GM18868 (cell line): ENCODE results near the gene WDR70.
"Not testable (repeated sequence)": the region's sequence is repeated elsewhere in the genome, so short reads cannot be mapped to it uniquely, and the experiment has no call there.

ENCODE experiments used
- ATAC-seq: cut with Tn5 transposase; IDR thresholded peaks from one replicate; pipeline ENCODE4 v1.9.1; 2021; ENCODE audit warnings: mild to moderate bottlenecking, moderate library complexity; ENCODE audit not compliant: unreplicated experiment

WDR70 gene

GRCh38 chr5:37568018-37568753, 189.1 kb downstream of the WDR70 start:
- ATAC-seq = no peak

- ATAC-seq = no peak
Observed at GRCh38 chr5:37568893-37569292, 189.8 kb downstream of the WDR70 start.

- no peak for ATAC-seq
Observed at GRCh38 chr5:37569466-37569865, 190.3 kb downstream of the WDR70 start.

GRCh38 chr5:37570597-37570996, 191.5 kb downstream of the WDR70 start:
- ATAC-seq = no peak

GRCh38 chr5:37571985-37572384, 192.9 kb downstream of the WDR70 start:
- no peak for ATAC-seq

- no peak for ATAC-seq
Observed at GRCh38 chr5:37575541-37576489, 196.7 kb downstream of the WDR70 start.

- ATAC-seq = no peak
Observed at GRCh38 chr5:37576552-37576951, 197.4 kb downstream of the WDR70 start.

- no peak for ATAC-seq
Observed at GRCh38 chr5:37578176-37578575, 199.1 kb downstream of the WDR70 start.

GRCh38 chr5:37580106-37580505, 201.0 kb downstream of the WDR70 start:
- no peak for ATAC-seq

GRCh38 chr5:37582202-37582601, 203.1 kb downstream of the WDR70 start:
- no peak for ATAC-seq

GRCh38 chr5:37593292-37593691, 214.2 kb downstream of the WDR70 start:
- ATAC-seq = not testable (repeated sequence)

- ATAC-seq = not testable (repeated sequence)
Observed at GRCh38 chr5:37594864-37595263, 215.7 kb downstream of the WDR70 start.

GRCh38 chr5:37598733-37599132, 219.6 kb downstream of the WDR70 start:
- ATAC-seq = no peak

- no peak for ATAC-seq
Observed at GRCh38 chr5:37601163-37601562, 222.0 kb downstream of the WDR70 start.

- ATAC-seq = no peak
Observed at GRCh38 chr5:37603072-37603471, 224.0 kb downstream of the WDR70 start.

GRCh38 chr5:37604290-37604689, 225.2 kb downstream of the WDR70 start:
- no peak for ATAC-seq

GRCh38 chr5:37606148-37606547, 227.0 kb downstream of the WDR70 start:
- ATAC-seq = no peak

GRCh38 chr5:37606632-37607248, 227.6 kb downstream of the WDR70 start:
- no peak for ATAC-seq

- ATAC-seq = no peak
Observed at GRCh38 chr5:37615184-37615583, 236.1 kb downstream of the WDR70 start.

- no peak for ATAC-seq
Observed at GRCh38 chr5:37619353-37619752, 240.2 kb downstream of the WDR70 start.

GRCh38 chr5:37622354-37622753, 243.2 kb downstream of the WDR70 start:
- not testable (repeated sequence) for ATAC-seq
